WTC11 (cell line): Measurements from ENCODE around the gene TNFRSF6B. TPM values are rescaled to one million over a fixed set of nuclear protein-coding genes. Genes with fewer than 3 reads are reported as not detected.

Experiments used
- ATAC-seq: fragments of 200-7000 bp; cut with Tn5 transposase; 2 replicates; pipeline ENCODE4 v1.10.0; 2021; ENCODE audit warnings: mild to moderate bottlenecking, moderate library complexity
- CTCF ChIA-PET: fragments of 300-600 bp; sonication (Branson Sonifier 250); formaldehyde crosslinking; loops from one replicate; lab custom pipeline; 2021; ENCODE audit warnings: antibody characterized with exemption; lab: Charles Lee
- POLR2A ChIA-PET: fragments of 350-600 bp; sonication (Branson Sonifier 250); formaldehyde crosslinking; loops from one replicate; lab custom pipeline; 2021; ENCODE audit warnings: antibody characterized with exemption; lab: Charles Lee
- DNase-seq: peaks from one replicate; pipeline ENCODE4 v3.0.0; 2021; ENCODE audit warnings: low spot score
- H3K27ac Mint-ChIP-seq: 2 replicates; pipeline ENCODE4 v1.8.0; 2021; ENCODE audit warnings: mixed read lengths
- H3K27me3 Mint-ChIP-seq: 2 replicates; pipeline ENCODE4 v1.8.0; 2021; ENCODE audit warnings: low read depth, mild to moderate bottlenecking, moderate library complexity, mixed read lengths
- H3K36me3 Mint-ChIP-seq: 2 replicates; pipeline ENCODE4 v1.8.0; 2021; ENCODE audit warnings: mixed read lengths
- H3K4me1 Mint-ChIP-seq: 2 replicates; pipeline ENCODE4 v1.8.0; 2022; ENCODE audit warnings: mixed read lengths
- H3K4me3 Mint-ChIP-seq: 2 replicates; pipeline ENCODE4 v1.8.0; 2021; ENCODE audit warnings: mild to moderate bottlenecking, moderate library complexity, mixed read lengths
- H3K9me3 Mint-ChIP-seq: 2 replicates; pipeline ENCODE4 v1.8.0; 2021; ENCODE audit warnings: mixed read lengths
- GTF2I ChIP-seq: fragments of 250-450 bp; sonication (Bioruptor Pico); conservative IDR thresholded peaks from 2 replicates; pipeline ENCODE4 v1.4.0; 2021; ENCODE audit warnings: mild to moderate bottlenecking
- IRF2 ChIP-seq: sonication (generic); formaldehyde crosslinking; IDR thresholded peaks from 2 replicates; pipeline ENCODE4 v1.8.0; 2022; ENCODE audit warnings: low read depth, missing genetic modification reagents, borderline replicate concordance
- JAZF1 ChIP-seq: fragments of 250-450 bp; sonication (Bioruptor Pico); IDR thresholded peaks from 2 replicates; pipeline ENCODE4 v1.9.0; 2021; ENCODE audit warnings: moderate library complexity, mild to moderate bottlenecking, inconsistent platforms
- SOX15 ChIP-seq: fragments of 250-450 bp; sonication (Bioruptor Pico); IDR thresholded peaks from 2 replicates; pipeline ENCODE4 v1.9.0; 2021; ENCODE audit warnings: mild to moderate bottlenecking
- total RNA-seq: library from RNA; stranded (reverse); gene quantifications from 3 replicates; pipeline ENCODE4 v1.2.3, GENCODE V29; 2021
- TF ChIP-seq, protein P1 (sequence below): sonication (generic); formaldehyde crosslinking; conservative IDR thresholded peaks from 2 replicates; pipeline ENCODE4 v1.8.1; 2022; ENCODE audit warnings: mild to moderate bottlenecking, missing genetic modification reagents
- TF ChIP-seq, protein P2 (sequence below): sonication (generic); formaldehyde crosslinking; IDR thresholded peaks from 2 replicates; pipeline ENCODE4 v1.8.0; 2023; ENCODE audit warnings: mild to moderate bottlenecking, missing genetic modification reagents
- TF ChIP-seq, protein P3 (sequence below): fragments of 250-450 bp; sonication (Bioruptor Pico); IDR thresholded peaks from 2 replicates; pipeline ENCODE4 v1.8.0; 2021; ENCODE audit warnings: mild to moderate bottlenecking
- TF ChIP-seq, protein P4 (sequence below): fragments of 200-600 bp; IDR thresholded peaks from 2 replicates; pipeline ENCODE4 v1.8.0; 2022; ENCODE audit warnings: antibody characterized with exemption
- TF ChIP-seq, protein P5 (sequence below): sonication (generic); formaldehyde crosslinking; IDR thresholded peaks from 2 replicates; pipeline ENCODE4 v1.8.1; 2023; ENCODE audit warnings: mild to moderate bottlenecking, missing genetic modification reagents, borderline replicate concordance

The TNFRSF6B gene
- total RNA-seq, 1 experiment from 2014 or later: not detected

DNA sequence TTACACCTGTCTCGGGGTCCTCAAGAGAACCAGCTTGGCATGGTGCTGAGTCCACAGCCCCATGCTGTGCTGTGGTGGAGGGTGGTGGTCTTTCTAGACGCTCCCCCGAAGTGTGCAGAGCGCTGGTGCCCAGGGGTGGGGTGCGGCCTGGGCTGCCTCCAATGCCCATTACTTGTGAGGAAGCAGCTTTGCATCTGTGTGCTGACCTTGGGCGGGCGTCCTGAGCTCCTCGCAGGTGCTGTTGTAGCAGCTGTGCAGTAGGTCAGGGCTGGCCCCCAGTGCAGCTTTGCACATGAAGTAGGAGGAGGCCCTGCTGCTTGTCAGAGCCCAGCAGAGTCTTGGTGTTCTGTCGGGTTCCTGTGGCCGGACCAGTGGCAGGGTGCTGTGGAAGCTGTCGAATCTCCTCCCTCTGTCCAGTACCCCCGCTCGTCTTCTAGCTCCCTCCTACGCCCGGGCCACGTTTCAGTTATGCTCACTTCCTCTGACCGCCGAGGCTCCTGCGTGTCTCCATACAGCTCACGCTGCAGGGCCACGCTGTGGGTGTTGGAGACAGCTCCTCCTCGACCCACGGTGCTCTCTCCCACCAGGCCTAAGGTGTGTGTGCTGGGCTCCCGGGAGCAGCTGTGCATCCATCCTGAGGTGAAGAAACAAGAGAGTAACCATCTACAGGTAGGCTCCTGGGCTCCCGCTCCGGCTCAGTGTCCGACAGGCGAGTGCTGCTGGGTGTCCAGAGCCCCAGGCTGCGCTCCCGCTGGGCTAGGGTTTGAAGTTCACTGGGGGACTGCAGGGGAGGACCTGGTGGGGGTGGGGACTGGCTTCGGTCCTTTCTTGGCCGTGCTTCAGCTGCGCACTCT, 34.3 kb upstream of the TNFRSF6B start (continued):
- TF ChIP-seq, protein P1, sequence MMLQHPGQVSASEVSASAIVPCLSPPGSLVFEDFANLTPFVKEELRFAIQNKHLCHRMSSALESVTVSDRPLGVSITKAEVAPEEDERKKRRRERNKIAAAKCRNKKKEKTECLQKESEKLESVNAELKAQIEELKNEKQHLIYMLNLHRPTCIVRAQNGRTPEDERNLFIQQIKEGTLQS (CRISPR knock-in tag): no peak
- TF ChIP-seq, protein P2, sequence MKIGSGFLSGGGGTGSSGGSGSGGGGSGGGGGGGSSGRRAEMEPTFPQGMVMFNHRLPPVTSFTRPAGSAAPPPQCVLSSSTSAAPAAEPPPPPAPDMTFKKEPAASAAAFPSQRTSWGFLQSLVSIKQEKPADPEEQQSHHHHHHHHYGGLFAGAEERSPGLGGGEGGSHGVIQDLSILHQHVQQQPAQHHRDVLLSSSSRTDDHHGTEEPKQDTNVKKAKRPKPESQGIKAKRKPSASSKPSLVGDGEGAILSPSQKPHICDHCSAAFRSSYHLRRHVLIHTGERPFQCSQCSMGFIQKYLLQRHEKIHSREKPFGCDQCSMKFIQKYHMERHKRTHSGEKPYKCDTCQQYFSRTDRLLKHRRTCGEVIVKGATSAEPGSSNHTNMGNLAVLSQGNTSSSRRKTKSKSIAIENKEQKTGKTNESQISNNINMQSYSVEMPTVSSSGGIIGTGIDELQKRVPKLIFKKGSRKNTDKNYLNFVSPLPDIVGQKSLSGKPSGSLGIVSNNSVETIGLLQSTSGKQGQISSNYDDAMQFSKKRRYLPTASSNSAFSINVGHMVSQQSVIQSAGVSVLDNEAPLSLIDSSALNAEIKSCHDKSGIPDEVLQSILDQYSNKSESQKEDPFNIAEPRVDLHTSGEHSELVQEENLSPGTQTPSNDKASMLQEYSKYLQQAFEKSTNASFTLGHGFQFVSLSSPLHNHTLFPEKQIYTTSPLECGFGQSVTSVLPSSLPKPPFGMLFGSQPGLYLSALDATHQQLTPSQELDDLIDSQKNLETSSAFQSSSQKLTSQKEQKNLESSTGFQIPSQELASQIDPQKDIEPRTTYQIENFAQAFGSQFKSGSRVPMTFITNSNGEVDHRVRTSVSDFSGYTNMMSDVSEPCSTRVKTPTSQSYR (CRISPR knock-in tag): no peak
- TF ChIP-seq, protein P3, sequence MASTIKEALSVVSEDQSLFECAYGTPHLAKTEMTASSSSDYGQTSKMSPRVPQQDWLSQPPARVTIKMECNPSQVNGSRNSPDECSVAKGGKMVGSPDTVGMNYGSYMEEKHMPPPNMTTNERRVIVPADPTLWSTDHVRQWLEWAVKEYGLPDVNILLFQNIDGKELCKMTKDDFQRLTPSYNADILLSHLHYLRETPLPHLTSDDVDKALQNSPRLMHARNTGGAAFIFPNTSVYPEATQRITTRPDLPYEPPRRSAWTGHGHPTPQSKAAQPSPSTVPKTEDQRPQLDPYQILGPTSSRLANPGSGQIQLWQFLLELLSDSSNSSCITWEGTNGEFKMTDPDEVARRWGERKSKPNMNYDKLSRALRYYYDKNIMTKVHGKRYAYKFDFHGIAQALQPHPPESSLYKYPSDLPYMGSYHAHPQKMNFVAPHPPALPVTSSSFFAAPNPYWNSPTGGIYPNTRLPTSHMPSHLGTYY (CRISPR knock-in tag): no peak
- no peak for TF ChIP-seq JAZF1 (CRISPR knock-in tag)

DNA sequence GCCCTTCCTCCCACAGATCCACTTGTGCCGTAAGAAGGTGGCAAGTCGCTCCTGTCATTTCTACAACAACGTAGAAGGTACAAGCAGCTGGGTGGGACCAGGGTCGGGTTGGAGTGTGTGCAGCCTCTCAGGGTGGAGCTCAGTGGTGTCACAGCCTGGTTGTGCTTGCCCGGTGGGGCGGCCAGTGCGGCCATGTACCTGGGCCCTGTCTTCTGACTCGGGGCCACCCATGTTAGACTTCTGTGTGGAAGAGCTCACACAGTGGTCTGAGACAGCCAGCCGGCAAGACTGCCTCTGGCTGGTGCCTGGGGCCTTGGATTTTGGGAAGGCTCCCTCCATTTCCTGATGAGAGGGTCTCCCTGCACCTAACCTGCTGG, 33.7 kb upstream of the TNFRSF6B start:
- TF ChIP-seq IRF2 (CRISPR knock-in tag): no peak
- TF ChIP-seq, protein P4, sequence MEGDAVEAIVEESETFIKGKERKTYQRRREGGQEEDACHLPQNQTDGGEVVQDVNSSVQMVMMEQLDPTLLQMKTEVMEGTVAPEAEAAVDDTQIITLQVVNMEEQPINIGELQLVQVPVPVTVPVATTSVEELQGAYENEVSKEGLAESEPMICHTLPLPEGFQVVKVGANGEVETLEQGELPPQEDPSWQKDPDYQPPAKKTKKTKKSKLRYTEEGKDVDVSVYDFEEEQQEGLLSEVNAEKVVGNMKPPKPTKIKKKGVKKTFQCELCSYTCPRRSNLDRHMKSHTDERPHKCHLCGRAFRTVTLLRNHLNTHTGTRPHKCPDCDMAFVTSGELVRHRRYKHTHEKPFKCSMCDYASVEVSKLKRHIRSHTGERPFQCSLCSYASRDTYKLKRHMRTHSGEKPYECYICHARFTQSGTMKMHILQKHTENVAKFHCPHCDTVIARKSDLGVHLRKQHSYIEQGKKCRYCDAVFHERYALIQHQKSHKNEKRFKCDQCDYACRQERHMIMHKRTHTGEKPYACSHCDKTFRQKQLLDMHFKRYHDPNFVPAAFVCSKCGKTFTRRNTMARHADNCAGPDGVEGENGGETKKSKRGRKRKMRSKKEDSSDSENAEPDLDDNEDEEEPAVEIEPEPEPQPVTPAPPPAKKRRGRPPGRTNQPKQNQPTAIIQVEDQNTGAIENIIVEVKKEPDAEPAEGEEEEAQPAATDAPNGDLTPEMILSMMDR: no peak
- TF ChIP-seq GTF2I (CRISPR knock-in tag): no peak
- ChIA-PET POLR2A (no interaction called here), CTCF (interaction anchor here (1.2 kb wide), 1 partner anchor 113 kb away, joined by 4 read pairs; no protein-coding TSS in a partner anchor)
- DNase-seq (no peak), ATAC-seq (no peak)
- no peaks in the 10 kb centered on the region for H3K9me3 Mint-ChIP-seq
- peaks cover 13% of the 10 kb centered on the region for H3K36me3 Mint-ChIP-seq
- no peaks in the 10 kb centered on the region for H3K27me3 Mint-ChIP-seq
- peaks cover 10% of the 10 kb centered on the region for H3K4me1 Mint-ChIP-seq
- no peak overlapping the region for H3K27ac Mint-ChIP-seq
- H3K4me3 Mint-ChIP-seq: no peak overlapping the region

DNA sequence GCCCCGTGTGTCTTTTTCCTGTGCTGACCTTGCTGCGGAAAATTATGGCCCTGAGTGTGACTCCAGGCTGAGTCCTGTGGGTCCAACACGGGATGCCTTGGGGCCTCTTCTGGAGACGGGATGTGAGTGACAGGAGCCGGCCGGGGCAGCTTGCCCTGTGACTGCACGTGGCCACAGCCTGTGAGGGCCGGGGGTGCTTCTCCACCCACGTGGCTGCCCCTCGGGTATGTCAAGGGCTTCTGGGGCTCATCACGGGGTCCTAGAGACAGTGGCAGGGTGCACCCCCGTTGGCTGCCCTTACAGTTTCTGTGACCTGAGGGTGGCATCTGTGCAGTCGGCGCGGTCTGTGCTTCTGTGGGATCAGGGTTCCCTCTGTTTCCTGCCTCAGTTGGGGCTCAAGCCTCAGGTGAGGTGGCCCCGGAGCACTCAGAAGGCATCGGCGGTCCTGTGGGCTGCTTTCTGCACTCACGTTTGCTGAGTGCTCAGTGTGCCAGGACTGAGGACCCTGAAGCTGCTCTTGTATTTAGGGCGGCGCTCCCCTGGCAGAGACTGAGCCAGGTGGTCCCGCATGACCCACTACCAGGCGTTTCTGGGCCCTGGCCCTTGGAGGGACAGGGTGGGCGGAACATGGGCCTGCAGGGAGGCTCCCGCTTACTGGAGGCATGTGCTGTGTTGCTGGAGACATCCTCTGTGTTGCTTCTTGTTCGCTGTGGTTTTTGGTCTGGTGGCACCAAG, 33.0 kb upstream of the TNFRSF6B start:
- Mint-ChIP-seq H3K4me3 (no peak overlapping the region), H3K36me3 (peaks cover 18% of the 10 kb centered on the region), H3K27me3 (no peaks in the 10 kb centered on the region), H3K27ac (no peak overlapping the region), H3K9me3 (no peaks in the 10 kb centered on the region), H3K4me1 (peaks cover 8% of the 10 kb centered on the region)
- ChIA-PET CTCF (no interaction called here), POLR2A (no interaction called here)
- no peak for DNase-seq
- no peak for ATAC-seq
- no peak for TF ChIP-seq SOX15 (CRISPR knock-in tag)
- TF ChIP-seq, protein P5, sequence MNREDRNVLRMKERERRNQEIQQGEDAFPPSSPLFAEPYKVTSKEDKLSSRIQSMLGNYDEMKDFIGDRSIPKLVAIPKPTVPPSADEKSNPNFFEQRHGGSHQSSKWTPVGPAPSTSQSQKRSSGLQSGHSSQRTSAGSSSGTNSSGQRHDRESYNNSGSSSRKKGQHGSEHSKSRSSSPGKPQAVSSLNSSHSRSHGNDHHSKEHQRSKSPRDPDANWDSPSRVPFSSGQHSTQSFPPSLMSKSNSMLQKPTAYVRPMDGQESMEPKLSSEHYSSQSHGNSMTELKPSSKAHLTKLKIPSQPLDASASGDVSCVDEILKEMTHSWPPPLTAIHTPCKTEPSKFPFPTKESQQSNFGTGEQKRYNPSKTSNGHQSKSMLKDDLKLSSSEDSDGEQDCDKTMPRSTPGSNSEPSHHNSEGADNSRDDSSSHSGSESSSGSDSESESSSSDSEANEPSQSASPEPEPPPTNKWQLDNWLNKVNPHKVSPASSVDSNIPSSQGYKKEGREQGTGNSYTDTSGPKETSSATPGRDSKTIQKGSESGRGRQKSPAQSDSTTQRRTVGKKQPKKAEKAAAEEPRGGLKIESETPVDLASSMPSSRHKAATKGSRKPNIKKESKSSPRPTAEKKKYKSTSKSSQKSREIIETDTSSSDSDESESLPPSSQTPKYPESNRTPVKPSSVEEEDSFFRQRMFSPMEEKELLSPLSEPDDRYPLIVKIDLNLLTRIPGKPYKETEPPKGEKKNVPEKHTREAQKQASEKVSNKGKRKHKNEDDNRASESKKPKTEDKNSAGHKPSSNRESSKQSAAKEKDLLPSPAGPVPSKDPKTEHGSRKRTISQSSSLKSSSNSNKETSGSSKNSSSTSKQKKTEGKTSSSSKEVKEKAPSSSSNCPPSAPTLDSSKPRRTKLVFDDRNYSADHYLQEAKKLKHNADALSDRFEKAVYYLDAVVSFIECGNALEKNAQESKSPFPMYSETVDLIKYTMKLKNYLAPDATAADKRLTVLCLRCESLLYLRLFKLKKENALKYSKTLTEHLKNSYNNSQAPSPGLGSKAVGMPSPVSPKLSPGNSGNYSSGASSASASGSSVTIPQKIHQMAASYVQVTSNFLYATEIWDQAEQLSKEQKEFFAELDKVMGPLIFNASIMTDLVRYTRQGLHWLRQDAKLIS (CRISPR knock-in tag): no peak
